Glutamatergic neuron (in vitro differentiated cells): ENCODE data around the gene JCAD. TPM values are rescaled to one million over a fixed set of nuclear protein-coding genes. Genes with fewer than 3 reads are reported as not detected.

Experiments
- DNase-seq: peaks from one replicate; pipeline ENCODE4 v3.0.0; 2022
- H3K27ac Mint-ChIP-seq: one replicate; pipeline ENCODE4 v1.8.0; 2020; ENCODE audit warnings: mild to moderate bottlenecking, mixed read lengths, inconsistent platforms; ENCODE audit not compliant: unreplicated experiment
- H3K27me3 Mint-ChIP-seq: one replicate; pipeline ENCODE4 v1.8.0; 2020; ENCODE audit warnings: mild to moderate bottlenecking, moderate library complexity, mixed read lengths, inconsistent platforms; ENCODE audit not compliant: unreplicated experiment
- H3K36me3 Mint-ChIP-seq: one replicate; pipeline ENCODE4 v1.8.0; 2020; ENCODE audit warnings: mild to moderate bottlenecking, mixed read lengths, inconsistent platforms; ENCODE audit not compliant: unreplicated experiment
- H3K4me1 Mint-ChIP-seq: one replicate; pipeline ENCODE4 v1.8.0; 2020; ENCODE audit warnings: mild to moderate bottlenecking, low read depth, mixed read lengths, inconsistent platforms; ENCODE audit not compliant: unreplicated experiment
- H3K4me3 Mint-ChIP-seq: one replicate; pipeline ENCODE4 v1.8.0; 2020; ENCODE audit warnings: mild to moderate bottlenecking, mixed read lengths, inconsistent platforms; ENCODE audit not compliant: unreplicated experiment
- H3K9me3 Mint-ChIP-seq: one replicate; pipeline ENCODE4 v1.8.0; 2020; ENCODE audit warnings: mild to moderate bottlenecking, moderate library complexity, mixed read lengths, inconsistent platforms; ENCODE audit not compliant: unreplicated experiment
- CTCF ChIP-seq: fragments of 200-600 bp; sonication (generic); IDR thresholded peaks from one replicate; pipeline ENCODE4 v1.5.0; 2021; ENCODE audit not compliant: partially characterized antibody, unreplicated experiment
- total RNA-seq: library from RNA; stranded (reverse); fragmentation: NEBNext Ultra II Directional; extraction: Animal tissue kit (Norgen Biotek cat#: 25700); gene quantifications from one replicate; pipeline ENCODE4 v1.2.1, GENCODE V29; 2021; ENCODE audit not compliant: unreplicated experiment

JCAD gene
- total RNA-seq, 1 donor from 2014 or later = 0.32 TPM

- Mint-ChIP-seq H3K4me1 (no peaks in the 10 kb centered on the region), H3K9me3 (no peaks in the 10 kb centered on the region), H3K36me3 (no peaks in the 10 kb centered on the region), H3K27me3 (no peaks in the 10 kb centered on the region), H3K4me3 (no peak overlapping the region), H3K27ac (no peak overlapping the region)
- DNase-seq = no peak
- TF ChIP-seq CTCF = no peak
Measured at GRCh38 chr10:30047924-30048531, 11.4 kb downstream of the JCAD start.

- H3K36me3 Mint-ChIP-seq = no peaks in the 10 kb centered on the region
- no peak for TF ChIP-seq CTCF
- no peaks in the 10 kb centered on the region for H3K27me3 Mint-ChIP-seq
- no peak for DNase-seq
- no peaks in the 10 kb centered on the region for H3K4me1 Mint-ChIP-seq
- no peak overlapping the region for H3K27ac Mint-ChIP-seq
- H3K4me3 Mint-ChIP-seq = no peak overlapping the region
- H3K9me3 Mint-ChIP-seq = no peaks in the 10 kb centered on the region
Measured at GRCh38 chr10:30047430-30047829, 12.0 kb downstream of the JCAD start.

- DNase-seq = no peak
- Mint-ChIP-seq H3K9me3 (peaks cover 1% of the 10 kb centered on the region), H3K36me3 (no peaks in the 10 kb centered on the region), H3K27ac (no peak overlapping the region), H3K4me1 (no peaks in the 10 kb centered on the region), H3K27me3 (no peaks in the 10 kb centered on the region), H3K4me3 (no peak overlapping the region)
- no peak for TF ChIP-seq CTCF
Measured at GRCh38 chr10:30046476-30046875, 12.9 kb downstream of the JCAD start.

GRCh38 chr10:30045961-30046360 is 13.4 kb downstream of the JCAD start:
- H3K36me3 Mint-ChIP-seq = no peaks in the 10 kb centered on the region
- peaks cover 1% of the 10 kb centered on the region for H3K9me3 Mint-ChIP-seq
- DNase-seq = no peak
- no peak for TF ChIP-seq CTCF
- no peak overlapping the region for H3K4me3 Mint-ChIP-seq
- no peaks in the 10 kb centered on the region for H3K27me3 Mint-ChIP-seq
- no peaks in the 10 kb centered on the region for H3K4me1 Mint-ChIP-seq
- no peak overlapping the region for H3K27ac Mint-ChIP-seq

GRCh38 chr10:30043476-30044270 is 15.7 kb downstream of the JCAD start:
- TF ChIP-seq CTCF = no peak
- no peak overlapping the region for H3K4me3 Mint-ChIP-seq
- H3K27ac Mint-ChIP-seq = no peak overlapping the region
- H3K4me1 Mint-ChIP-seq = no peaks in the 10 kb centered on the region
- peaks cover 1% of the 10 kb centered on the region for H3K9me3 Mint-ChIP-seq
- no peak for DNase-seq
- H3K27me3 Mint-ChIP-seq = no peaks in the 10 kb centered on the region
- no peaks in the 10 kb centered on the region for H3K36me3 Mint-ChIP-seq
